Fibroblast of villous mesenchyme (primary cell): ENCODE results near the gene OTULIN. TPM values are rescaled to one million over a fixed set of nuclear protein-coding genes. Genes with fewer than 3 reads are reported as not detected.

Source experiments
- DNase-seq: peaks from one replicate; pipeline ENCODE4 v3.0.0-alpha.2; 2010; ENCODE audit warnings: low read depth
- H3K4me3 ChIP-seq: 2 replicates; pipeline ENCODE4 v1.5.1; 2011; ENCODE audit warnings: low read depth, mild to moderate bottlenecking, low read length
- total RNA-seq: library from RNA; depleted of rRNA; stranded (reverse); fragments of >200 nt; gene quantifications from 2 replicates; pipeline ENCODE4 v1.2.3, GENCODE V29; 2012
- TF ChIP-seq, protein P1 (sequence below): IDR thresholded peaks from 2 replicates; pipeline ENCODE4 v1.5.1; 2012; ENCODE audit warnings: low read depth, mild to moderate bottlenecking, low read length; ENCODE audit not compliant: insufficient read depth

The OTULIN gene
- total RNA-seq, 1 donor: 31.1 TPM

DNA sequence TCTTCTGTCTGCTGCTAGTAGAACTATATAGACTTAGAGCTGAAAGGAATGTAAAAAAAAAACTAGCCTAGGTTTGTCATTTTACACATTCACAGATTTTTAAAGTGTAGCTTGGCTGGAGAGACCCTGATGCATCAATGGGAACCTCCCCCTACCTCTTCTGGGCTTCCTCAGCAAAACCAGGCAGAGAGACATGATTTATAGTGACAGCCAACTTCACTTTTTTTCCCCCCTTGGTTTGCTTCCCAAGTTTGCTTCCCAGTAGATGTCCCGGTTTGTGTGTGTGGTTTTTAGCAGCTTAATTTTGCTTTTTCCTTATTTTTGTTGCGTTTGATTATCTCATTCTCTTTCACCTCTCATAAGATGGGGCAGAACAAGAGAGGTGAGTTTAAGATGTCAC lies 1.8 kb downstream of the OTULIN start:
- no peak for DNase-seq
- no peak overlapping the region for H3K4me3 ChIP-seq
- TF ChIP-seq, protein P1, sequence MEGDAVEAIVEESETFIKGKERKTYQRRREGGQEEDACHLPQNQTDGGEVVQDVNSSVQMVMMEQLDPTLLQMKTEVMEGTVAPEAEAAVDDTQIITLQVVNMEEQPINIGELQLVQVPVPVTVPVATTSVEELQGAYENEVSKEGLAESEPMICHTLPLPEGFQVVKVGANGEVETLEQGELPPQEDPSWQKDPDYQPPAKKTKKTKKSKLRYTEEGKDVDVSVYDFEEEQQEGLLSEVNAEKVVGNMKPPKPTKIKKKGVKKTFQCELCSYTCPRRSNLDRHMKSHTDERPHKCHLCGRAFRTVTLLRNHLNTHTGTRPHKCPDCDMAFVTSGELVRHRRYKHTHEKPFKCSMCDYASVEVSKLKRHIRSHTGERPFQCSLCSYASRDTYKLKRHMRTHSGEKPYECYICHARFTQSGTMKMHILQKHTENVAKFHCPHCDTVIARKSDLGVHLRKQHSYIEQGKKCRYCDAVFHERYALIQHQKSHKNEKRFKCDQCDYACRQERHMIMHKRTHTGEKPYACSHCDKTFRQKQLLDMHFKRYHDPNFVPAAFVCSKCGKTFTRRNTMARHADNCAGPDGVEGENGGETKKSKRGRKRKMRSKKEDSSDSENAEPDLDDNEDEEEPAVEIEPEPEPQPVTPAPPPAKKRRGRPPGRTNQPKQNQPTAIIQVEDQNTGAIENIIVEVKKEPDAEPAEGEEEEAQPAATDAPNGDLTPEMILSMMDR: no peak

DNA sequence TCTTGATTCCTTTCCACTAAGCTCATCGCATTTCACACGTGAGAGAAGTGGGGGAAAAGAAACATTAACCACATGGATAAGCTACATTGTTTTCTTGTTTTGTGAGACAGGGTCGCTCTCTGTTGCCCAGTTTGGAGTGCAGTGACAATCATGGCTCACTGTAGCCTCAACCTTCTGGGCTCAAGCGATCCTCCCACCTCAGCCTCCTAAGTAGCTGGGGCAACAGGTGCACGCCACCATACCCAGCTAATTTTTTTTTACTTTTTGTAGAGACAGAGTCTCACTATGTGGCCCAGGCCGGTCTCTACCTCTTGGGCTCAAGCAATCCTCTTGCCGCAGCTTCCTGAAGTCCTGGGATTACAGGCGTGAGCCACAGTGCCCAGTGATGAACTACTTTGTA lies 2.8 kb downstream of the OTULIN start:
- H3K4me3 ChIP-seq: no peak overlapping the region
- TF ChIP-seq, protein P1: no peak
- DNase-seq: no peak

DNA sequence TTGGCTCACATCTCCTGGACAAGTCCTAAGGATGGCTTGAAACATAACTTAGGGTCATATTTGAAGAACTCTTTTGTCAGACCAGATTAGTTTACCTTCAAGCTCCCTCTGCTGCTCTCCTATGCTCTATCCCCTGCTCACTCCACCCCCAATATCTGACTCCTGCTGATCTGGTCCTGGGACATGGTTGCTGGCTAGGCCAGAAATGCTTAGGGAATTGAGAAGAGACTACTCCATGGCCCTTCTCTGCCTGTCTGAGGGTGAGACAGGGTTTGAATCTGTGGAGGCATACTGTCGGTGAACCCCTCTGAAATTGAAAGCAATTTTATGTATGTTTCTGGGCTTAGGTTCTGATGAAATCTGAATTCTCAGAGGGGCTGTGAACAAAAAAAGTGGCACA lies 3.3 kb downstream of the OTULIN start:
- DNase-seq: no peak
- TF ChIP-seq, protein P1: no peak
- no peak overlapping the region for H3K4me3 ChIP-seq

DNA sequence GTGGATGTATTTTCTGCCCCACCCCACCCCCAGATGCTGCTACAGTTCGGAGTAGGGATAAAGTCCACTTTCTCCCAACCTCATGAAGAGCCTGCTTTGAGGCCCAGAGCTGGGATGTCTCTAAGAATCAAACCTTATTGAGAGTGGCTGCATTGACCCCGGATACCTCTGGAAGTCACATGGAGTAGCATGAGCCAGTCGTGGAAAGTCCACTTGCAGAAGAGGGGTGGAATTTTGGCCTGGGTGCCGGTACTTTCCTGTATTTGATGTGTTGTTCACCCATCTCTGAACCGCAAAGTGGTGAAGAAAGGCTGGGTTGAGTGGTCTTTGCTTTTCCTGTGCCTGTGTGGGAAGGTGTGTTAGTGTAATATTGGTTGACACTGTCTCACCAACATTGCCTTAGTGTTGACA lies 3.7 kb downstream of the OTULIN start:
- TF ChIP-seq, protein P1: no peak
- no peak for DNase-seq
- no peak overlapping the region for H3K4me3 ChIP-seq

DNA sequence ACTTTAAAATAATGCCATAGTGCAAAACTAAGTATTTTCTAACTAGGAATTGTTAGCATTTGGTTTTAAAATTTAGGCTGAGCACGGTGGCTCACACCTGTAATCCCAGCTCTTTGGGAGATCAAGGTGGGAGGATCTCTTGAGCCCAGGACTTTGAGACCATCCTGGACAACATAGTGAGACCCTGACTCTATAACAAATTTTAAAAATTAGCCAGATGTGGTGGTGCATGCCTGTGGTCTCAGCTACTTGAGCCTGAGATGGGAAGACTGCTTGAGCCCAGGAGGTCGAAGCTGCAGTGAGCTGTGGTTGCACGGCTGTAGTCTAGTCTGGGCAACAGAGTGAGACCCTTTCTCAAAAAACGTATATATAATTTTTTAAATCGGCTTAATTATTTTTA lies 4.9 kb downstream of the OTULIN start:
- no peak overlapping the region for H3K4me3 ChIP-seq
- TF ChIP-seq, protein P1: no peak
- no peak for DNase-seq

DNA sequence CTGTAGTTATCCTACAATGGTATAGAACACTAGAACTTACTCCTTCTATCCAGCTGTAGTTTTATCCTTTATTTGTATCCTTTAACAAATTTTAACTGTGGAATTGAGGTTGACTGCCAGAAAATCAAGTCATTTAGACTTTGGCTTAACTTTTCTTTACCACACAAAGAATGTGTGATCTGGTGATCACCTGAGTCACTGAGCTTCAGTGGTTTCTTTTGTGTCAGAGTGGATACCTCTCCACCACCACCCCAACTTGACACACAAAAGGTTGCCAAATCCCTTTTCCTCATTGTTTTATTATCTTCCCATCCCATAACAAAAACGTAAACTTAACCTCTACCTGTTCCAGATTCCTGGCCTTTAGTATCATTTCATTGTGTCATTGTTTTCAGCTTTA lies 5.5 kb downstream of the OTULIN start:
- DNase-seq: no peak
- TF ChIP-seq, protein P1: no peak

DNA sequence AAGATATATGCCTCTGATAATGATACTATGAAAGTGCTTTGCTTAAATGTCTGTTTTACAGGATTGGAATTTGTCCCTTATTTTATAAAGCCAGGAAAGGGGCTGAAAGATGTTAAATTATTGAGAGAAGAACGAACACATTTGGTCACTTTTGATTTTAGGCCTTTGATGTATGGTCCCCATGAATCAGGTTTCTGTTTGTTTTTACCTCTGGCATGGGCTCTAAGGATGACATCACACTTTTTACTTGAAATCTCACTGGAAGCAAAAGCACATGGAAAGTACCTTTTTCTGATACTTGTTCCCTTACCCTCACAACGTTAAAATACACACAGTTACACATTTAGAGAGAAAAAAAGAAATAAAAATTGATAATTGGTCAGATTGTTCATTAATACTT lies 6.9 kb downstream of the OTULIN start:
- no peak for DNase-seq
- TF ChIP-seq, protein P1: no peak
- H3K4me3 ChIP-seq: no peak overlapping the region

More for the DNA sequence above, 5.5 kb downstream of the OTULIN start:
- H3K4me3 ChIP-seq: no peak overlapping the region
